ENCODE measurements around the gene DNER.

DNA sequence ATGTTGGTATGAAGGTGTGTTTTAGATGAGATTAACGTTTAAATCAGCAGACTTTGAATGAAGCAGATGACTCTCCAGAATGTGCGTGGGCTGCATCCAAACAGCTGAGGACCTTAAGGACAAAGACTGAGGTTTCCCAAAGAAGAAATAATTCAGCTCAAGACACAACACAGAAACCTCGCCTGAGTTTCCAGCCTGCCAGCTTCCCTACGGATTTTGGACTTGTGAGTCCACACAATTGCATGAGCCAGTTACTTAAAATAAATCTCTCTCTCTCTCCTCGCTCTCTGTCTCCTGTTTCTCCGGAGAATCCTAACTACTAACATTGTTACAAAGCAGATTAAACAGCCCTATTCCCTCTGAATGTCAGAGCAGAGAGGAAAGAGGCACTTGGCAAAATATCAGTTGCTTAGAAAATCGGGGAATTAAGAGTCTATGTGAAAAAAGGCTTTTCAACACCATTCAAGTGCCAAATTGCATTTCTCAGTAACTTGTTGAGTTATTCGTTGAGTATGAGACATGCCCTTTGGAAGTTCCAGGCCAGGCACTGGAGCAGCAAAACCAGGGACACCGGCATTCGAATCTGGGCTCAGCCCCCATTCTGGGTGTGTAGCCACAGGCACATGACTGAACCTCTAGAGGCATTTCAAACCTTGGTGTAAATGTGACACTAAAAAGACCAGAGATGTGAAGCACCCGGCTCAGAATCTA, 268.7 kb downstream of the DNER start:
- TF ChIP-seq, protein P1, sequence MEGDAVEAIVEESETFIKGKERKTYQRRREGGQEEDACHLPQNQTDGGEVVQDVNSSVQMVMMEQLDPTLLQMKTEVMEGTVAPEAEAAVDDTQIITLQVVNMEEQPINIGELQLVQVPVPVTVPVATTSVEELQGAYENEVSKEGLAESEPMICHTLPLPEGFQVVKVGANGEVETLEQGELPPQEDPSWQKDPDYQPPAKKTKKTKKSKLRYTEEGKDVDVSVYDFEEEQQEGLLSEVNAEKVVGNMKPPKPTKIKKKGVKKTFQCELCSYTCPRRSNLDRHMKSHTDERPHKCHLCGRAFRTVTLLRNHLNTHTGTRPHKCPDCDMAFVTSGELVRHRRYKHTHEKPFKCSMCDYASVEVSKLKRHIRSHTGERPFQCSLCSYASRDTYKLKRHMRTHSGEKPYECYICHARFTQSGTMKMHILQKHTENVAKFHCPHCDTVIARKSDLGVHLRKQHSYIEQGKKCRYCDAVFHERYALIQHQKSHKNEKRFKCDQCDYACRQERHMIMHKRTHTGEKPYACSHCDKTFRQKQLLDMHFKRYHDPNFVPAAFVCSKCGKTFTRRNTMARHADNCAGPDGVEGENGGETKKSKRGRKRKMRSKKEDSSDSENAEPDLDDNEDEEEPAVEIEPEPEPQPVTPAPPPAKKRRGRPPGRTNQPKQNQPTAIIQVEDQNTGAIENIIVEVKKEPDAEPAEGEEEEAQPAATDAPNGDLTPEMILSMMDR (IDR thresholded peaks at IDR 0.05) = no peak
- no peak for TF ChIP-seq POLR2A (IDR thresholded peaks at IDR 0.05)
- TF ChIP-seq POLR2AphosphoS5 (IDR thresholded peaks at IDR 0.05) = no peak
- no peak for TF ChIP-seq EP300 (IDR thresholded peaks at IDR 0.05)
